ENCODE measurements around the gene FBXL16.

DNA sequence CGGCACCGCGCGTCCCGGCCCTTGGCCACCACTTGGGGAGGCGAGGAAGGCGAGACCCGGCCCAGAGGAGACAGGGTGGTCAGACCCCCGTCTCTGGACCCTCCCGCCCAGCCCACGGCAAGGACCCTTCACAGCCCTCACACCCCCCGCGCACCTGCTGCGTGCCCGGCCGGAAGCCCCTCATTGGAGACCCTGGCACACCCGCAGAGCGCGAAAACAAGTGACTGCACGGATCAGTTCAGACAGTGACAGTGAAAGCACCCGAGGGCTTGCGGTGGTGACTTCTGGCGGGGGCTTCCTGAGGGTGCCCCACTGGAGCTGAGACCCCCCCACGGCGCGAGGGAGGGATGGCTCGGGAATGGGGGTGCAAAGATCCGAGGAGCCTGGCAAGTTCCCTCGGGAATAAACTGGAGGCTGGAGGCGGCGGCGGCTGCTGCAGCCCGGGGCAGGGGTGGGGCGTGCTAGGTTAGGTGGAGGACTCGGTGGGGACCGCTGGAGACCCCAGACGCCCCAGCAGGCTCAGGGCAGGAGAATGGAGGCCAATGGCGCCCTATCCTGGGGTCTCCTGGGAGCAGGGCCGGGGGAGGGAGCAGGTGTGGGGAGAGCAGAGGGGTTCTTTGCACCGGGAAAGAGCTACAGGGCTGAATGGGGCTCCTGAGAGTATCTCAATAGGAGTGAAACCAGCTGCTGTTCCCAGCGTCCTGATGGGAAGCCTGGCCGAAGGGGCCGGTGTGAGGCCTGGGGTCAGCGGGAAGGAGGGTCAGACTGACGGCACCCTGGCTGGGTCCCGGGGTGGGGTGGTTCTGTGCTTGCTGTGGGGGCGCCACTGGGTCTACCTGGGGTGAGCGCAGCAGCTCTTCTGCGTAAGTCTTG is 824 bp upstream of the FBXL16 start:
- TF ChIP-seq POLR2A (IDR thresholded peaks at IDR 0.05): no peak
- TF ChIP-seq, protein P1, sequence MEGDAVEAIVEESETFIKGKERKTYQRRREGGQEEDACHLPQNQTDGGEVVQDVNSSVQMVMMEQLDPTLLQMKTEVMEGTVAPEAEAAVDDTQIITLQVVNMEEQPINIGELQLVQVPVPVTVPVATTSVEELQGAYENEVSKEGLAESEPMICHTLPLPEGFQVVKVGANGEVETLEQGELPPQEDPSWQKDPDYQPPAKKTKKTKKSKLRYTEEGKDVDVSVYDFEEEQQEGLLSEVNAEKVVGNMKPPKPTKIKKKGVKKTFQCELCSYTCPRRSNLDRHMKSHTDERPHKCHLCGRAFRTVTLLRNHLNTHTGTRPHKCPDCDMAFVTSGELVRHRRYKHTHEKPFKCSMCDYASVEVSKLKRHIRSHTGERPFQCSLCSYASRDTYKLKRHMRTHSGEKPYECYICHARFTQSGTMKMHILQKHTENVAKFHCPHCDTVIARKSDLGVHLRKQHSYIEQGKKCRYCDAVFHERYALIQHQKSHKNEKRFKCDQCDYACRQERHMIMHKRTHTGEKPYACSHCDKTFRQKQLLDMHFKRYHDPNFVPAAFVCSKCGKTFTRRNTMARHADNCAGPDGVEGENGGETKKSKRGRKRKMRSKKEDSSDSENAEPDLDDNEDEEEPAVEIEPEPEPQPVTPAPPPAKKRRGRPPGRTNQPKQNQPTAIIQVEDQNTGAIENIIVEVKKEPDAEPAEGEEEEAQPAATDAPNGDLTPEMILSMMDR (IDR thresholded peaks at IDR 0.05): no peak

Data from right lobe of liver (tissue), 4 donors.